ENCODE measurements around the gene CREB1.

DNA sequence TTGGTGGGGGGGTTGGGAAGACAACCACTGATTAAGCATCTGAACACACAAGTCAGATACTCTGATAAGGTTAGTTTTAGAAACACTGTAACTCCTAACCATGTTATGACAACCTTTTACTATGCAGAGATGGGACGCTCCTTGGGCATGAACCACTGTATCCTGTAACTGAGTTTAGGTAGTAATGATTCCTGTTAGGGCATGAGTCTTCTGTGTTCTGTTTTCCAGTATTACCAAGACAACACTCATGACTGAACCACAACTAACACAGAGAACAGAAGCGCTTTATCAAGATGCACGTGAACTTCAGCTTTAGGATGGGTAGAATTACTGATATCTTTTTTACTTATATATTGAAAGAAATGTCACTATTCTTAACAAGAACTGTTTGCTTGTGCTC lies 14.1 kb upstream of the CREB1 start:
- TF ChIP-seq POLR2AphosphoS5 (IDR thresholded peaks at IDR 0.05; ENCODE audit: low read depth, low read length) (no peak), CTCF (IDR thresholded peaks at IDR 0.05) (no peak), REST (IDR thresholded peaks at IDR 0.05; ENCODE audit: low read depth, low read length) (no peak), CHD2 (IDR thresholded peaks at IDR 0.05; ENCODE audit: low read length, partially characterized antibody) (no peak), EZH2phosphoT487 (IDR thresholded peaks at IDR 0.05; ENCODE audit: borderline replicate concordance, low read depth) (no peak), NFIC (IDR thresholded peaks at IDR 0.05; ENCODE audit: borderline replicate concordance) (no peak)

Data from SK-N-SH (cell line).